NCI-H187 (cell line): Measurements from ENCODE around the gene CCDC158.
"Not testable (repeated sequence)": the region's sequence is repeated elsewhere in the genome, so short reads cannot be mapped to it uniquely, and the experiment has no call there.

Experiments used
- DNase-seq, 2 experiments: peaks; one replicate each; lab custom pipeline; 2025; lab: John Stamatoyannopoulos, UW

CCDC158 gene

GRCh38 chr4:76429636-76430035 lies 8.7 kb upstream of the CCDC158 start:
- no peak for DNase-seq

GRCh38 chr4:76426272-76426671 lies 5.3 kb upstream of the CCDC158 start:
- no peak for DNase-seq

- DNase-seq, result not testable (repeated sequence)
Observed at GRCh38 chr4:76423159-76423558, 2.2 kb upstream of the CCDC158 start.

- no peak for DNase-seq
Observed at GRCh38 chr4:76420188-76420761, 666 bp downstream of the CCDC158 start.

- DNase-seq, result no peak
Observed at GRCh38 chr4:76410636-76411035, 10.3 kb downstream of the CCDC158 start.

- DNase-seq, result no peak
Observed at GRCh38 chr4:76407440-76408119, 13.4 kb downstream of the CCDC158 start.

- DNase-seq, result no peak
Observed at GRCh38 chr4:76406081-76406480, 14.9 kb downstream of the CCDC158 start.

GRCh38 chr4:76401654-76402053 lies 19.3 kb downstream of the CCDC158 start:
- DNase-seq, result no peak

- DNase-seq, result no peak
Observed at GRCh38 chr4:76388160-76388908, 32.6 kb downstream of the CCDC158 start.

- no peak for DNase-seq
Observed at GRCh38 chr4:76386566-76387305, 34.2 kb downstream of the CCDC158 start.

- no peak for DNase-seq
Observed at GRCh38 chr4:76385974-76386373, 35.0 kb downstream of the CCDC158 start.

GRCh38 chr4:76384052-76384451 lies 36.9 kb downstream of the CCDC158 start:
- no peak for DNase-seq

- no peak for DNase-seq
Observed at GRCh38 chr4:76383001-76383400, 37.9 kb downstream of the CCDC158 start.

- DNase-seq, result no peak
Observed at GRCh38 chr4:76381986-76382385, 39.0 kb downstream of the CCDC158 start.

GRCh38 chr4:76380561-76380960 lies 40.4 kb downstream of the CCDC158 start:
- DNase-seq, result no peak

GRCh38 chr4:76377911-76378310 lies 43.0 kb downstream of the CCDC158 start:
- no peak for DNase-seq

GRCh38 chr4:76377481-76377901 lies 43.5 kb downstream of the CCDC158 start:
- DNase-seq, result no peak

- no peak for DNase-seq
Observed at GRCh38 chr4:76376534-76376933, 44.4 kb downstream of the CCDC158 start.

GRCh38 chr4:76375703-76376102 lies 45.2 kb downstream of the CCDC158 start:
- no peak for DNase-seq

GRCh38 chr4:76374798-76375197 lies 46.1 kb downstream of the CCDC158 start:
- DNase-seq, result no peak

- no peak for DNase-seq
Observed at GRCh38 chr4:76373919-76374552, 46.9 kb downstream of the CCDC158 start.

- DNase-seq, result no peak
Observed at GRCh38 chr4:76366737-76367136, 54.2 kb downstream of the CCDC158 start.
